HG02642 (cell line): ENCODE measurements around the gene LIN54.
"Not testable (repeated sequence)": the region's sequence is repeated elsewhere in the genome, so short reads cannot be mapped to it uniquely, and the experiment has no call there.

Source experiments
- ATAC-seq: cut with Tn5 transposase; IDR thresholded peaks from one replicate; pipeline ENCODE4 v1.9.1; 2021; ENCODE audit warnings: mild to moderate bottlenecking; ENCODE audit not compliant: unreplicated experiment, poor library complexity

Gene LIN54

GRCh38 chr4:83010522-83011318 is at the start of gene LIN54:
Gene LIN54, minus strand, starts transcription at chr4:83010823. Its CDS starts 25,979 bp downstream, at chr4:82984844.
- peak; percentile 47 for ATAC-seq

DNA sequence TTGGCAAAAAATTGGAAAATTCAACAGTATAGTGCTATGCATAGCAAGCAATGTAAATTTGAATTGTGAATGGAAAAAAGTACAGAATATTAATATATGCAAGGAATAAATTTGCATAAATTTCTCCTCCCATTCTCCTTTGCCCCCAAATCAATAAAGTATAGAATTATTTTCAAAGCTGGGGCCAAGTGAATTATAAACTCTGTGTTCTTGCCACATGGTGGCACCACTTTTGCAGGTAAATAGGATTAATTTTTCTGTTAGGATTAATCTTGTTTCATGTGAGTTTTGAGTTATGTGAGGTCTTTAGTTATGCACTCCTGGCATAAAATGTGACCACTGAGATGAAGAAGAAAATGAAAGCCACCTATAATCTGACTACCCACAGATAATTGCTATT is 44.3 kb upstream of the LIN54 start:
- no peak for ATAC-seq

GRCh38 chr4:83048781-83049180 is 38.2 kb upstream of the LIN54 start:
- not testable (repeated sequence) for ATAC-seq

GRCh38 chr4:83046693-83047473 is 36.3 kb upstream of the LIN54 start:
- no peak for ATAC-seq

DNA sequence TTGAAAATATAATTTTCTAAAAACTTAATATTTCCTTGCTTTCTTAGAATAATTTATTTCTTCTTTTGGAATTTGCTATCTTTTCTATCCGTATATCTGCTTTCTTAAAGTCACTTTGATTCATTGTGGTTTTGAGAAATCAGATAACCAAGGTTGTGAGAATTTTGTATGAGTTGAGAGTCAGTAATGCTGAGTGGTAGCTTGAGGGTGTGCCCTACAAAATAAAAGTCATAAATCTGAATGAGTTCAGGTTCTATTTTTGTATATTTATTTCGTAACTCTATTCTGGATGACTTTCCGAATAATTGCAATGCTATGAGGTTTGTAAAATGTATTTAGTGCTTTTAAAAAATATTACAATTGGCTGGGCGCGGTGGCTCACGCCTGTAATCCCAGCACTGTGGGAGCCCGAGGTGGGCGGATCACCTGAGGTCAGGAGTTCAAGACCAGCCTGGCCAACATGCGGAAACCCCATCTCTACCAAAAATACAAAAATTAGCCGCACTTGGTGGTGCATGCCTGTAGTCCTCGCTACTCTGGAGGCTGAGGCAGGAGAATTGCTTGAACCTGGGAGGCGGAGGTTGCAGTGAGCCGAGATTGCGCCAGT is 33.3 kb upstream of the LIN54 start:
- no peak for ATAC-seq

GRCh38 chr4:83043157-83043556 is 32.5 kb upstream of the LIN54 start:
- not testable (repeated sequence) for ATAC-seq

- ATAC-seq = no peak
Measured at GRCh38 chr4:83040269-83040668, 29.6 kb upstream of the LIN54 start.

DNA sequence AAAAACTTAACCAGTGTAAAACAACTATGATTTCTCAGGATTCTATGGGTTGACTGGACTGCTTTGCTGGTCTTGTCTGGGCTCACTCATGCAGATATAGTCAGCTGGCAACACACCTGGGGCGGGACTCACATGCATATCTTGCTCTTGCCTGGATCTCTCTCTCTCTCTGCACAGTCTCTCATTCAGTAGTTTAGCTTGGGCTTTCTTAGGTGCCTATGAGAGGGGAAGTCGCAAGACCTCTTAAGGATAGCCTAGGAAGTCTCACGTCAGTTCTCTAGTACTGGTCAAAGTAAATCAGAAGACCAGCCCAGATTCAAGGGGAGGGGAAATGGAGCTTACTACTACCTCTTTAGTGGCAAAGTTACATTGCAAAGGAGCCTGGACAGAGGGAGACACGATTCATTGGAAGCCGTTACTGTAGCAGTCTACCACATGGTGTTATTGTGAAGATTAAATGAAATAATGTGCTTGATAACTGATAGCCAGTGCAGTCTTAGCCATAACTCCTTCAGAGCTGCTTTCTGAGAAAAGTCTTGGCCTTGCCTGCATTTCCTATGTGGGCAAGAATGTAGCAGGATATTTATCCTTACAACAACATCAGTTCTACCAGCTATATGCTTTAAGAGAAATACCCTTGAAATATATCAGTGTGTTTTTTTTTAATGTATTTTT is 26.5 kb upstream of the LIN54 start:
- ATAC-seq = no peak

DNA sequence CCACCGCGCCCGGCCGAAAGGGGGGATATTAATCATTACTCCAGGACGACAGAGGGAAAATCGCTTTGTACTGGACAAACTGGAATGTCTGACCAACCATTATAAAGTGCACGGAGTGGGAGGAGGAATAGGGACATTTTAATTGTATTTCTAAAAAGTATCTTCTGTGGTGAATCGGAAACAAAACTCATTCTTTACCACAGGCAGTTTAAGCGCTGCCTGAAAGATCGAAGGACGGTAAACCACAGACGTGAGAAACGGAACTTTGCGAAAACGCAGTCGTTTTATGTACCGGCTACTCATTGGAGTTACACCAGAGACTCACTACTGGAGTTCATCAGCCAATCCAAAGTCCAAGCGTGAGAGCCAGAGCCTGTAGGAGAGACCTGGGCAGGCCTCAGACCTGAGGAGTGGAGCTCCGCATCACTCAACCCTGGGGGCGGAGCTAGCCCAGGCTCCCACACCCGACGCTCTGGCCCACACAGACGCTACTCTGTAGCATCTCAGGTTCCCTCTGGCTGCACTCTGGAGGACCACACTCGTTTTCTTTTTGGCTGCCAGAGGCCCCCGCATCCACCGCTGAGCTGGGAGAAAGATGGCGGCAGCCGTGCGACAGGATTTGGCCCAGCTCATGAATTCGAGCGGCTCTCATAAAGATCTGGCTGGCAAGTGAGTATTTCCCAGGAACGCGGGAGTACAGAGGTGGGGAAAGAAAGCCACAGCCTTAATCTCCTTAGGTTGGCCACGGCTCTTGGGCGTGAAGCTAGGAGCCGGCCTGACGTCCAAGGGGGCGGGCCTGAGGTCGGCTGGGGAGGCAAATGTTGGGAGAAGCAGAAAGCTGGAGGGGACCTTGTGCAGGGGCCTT is 24.2 kb upstream of the LIN54 start, which contains the start of gene COPS4:
Gene COPS4 (plus strand): TSS at position 554 of the 865 bp plus-strand sequence. CDS start 42 bp downstream, at position 596.
- ATAC-seq = peak; percentile 99

DNA sequence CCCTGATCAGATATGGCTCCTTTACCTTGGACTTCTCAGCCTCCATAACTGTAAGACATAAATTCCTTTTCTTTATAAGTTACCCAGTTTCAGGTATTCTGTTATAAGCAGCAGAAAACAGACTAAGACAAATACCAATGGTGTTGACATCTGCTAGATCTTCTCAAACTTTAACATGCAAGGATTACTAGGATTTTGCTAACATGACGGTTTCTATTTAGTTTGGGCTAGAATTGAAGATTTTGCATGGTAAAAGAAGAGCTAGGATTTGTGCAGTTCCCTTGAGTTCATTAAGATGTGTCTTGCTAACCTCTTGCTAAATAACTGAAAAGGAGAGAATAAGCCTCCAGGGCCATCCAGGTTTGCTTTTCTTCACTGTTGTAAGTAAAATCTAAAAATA is 19.1 kb upstream of the LIN54 start:
- ATAC-seq = no peak

DNA sequence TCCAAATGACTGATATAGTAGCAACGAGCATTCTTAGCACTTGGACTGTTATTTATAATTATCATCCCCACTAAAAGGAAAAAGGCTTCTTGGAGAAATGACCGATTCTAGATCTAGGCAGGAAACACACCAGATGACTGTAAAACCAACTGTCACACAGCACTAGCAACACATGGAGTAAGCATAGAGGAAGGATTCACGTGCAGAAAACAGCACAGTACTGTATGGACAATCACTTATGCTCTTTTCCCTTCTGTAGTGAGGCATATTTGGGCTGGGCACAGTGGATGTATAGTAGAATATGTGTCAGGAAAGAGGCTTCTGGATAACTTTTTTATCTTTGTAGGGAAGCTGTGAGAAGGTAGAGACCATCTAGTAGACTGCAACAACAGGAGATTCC is 18.4 kb upstream of the LIN54 start:
- no peak for ATAC-seq

DNA sequence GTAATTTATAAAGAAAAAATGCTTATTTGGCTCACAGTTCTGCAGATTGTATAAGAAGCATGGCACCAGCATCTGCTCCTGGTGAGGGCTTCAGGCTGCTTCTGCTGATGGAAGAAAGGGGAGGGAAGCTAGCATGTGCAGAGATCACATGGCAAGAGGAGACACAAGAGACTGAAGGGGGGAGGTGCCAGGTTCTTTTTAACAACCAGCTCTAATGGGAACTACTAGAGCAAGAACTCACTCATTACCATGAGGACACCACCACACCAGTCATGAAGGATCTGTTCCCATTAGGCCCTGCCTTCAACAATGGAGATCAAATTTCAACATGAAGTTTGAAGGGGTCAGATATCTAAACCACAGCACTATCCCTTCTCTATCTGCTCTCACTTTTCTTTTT is 14.9 kb upstream of the LIN54 start:
- ATAC-seq = no peak

- ATAC-seq = no peak
Measured at GRCh38 chr4:83024233-83024632, 13.6 kb upstream of the LIN54 start.

DNA sequence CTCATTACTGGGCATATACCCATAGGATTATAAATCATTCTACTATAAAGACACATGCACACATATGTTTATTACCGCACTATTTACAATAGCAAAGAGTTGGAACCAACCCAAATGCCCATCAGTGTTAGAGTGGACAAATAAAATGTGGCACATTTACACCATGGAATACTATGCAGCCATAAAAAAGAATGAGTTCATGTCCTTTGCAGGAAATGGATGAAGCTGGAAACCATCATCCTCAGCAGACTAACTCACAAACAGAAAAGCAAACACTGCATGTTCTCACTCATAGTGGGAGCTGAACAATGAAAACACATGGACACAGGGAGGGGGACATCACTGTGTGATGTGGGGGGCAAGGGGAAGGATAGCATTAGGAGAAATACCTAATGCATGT is 13.0 kb upstream of the LIN54 start:
- not testable (repeated sequence) for ATAC-seq

DNA sequence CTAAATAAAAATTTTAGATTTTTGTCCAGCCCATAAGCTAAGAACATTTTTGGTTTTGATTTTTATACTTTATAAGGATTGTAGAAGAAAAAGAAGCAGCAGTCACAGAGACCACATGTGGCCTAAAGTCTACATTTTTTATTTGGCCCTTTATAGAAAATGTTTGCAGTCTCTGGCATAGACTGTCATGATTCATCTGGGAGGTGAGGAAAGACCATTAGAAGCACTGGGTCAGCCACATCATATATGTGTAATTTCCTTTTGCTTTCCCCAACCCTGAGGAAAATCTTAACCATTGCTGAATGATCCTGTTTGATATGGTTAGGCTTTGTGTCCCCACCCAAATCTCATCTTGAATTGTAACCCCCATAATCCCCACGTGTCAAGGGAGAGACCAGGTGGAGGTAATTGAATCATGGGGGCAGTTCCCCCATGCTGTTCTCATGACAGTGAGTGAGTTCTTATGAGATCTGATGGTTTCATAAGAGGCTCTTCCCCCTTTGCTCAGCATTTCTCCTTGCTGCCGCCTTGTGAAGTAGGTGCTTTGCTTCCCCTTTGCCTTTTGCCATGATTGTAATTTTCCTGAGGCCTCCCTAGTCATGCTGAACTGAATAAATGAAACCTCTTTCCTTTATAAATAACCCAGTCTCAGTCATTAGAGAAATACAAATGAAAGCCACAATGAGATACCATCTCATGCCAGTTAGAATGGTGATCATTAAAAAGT is 12.3 kb upstream of the LIN54 start:
- no peak for ATAC-seq

- ATAC-seq = no peak
Measured at GRCh38 chr4:83019794-83020494, 9.3 kb upstream of the LIN54 start.

GRCh38 chr4:83013902-83014301 is 3.3 kb upstream of the LIN54 start:
- ATAC-seq = no peak

- no peak for ATAC-seq
Measured at GRCh38 chr4:83013420-83013867, 2.8 kb upstream of the LIN54 start.
